SK-N-SH treated with all-trans-retinoic acid at 6 μM for 48 hours (cell line): ENCODE data around the gene IFNL2.

Experiments
- ATAC-seq: fragments of 200-7000 bp; cut with Tn5 transposase; 3 replicates; pipeline ENCODE4 v1.9.1; 2020; ENCODE audit warnings: mild to moderate bottlenecking, moderate library complexity
- ARNTL ChIP-seq: fragments of 450-650 bp; formaldehyde crosslinking; IDR thresholded peaks from 2 replicates; pipeline ENCODE4 v1.5.0; 2020; ENCODE audit warnings: low read depth, mild to moderate bottlenecking, moderate library complexity, borderline replicate concordance
- BACH2 ChIP-seq: fragments of 250-450 bp; sonication (Bioruptor Pico); IDR thresholded peaks from 2 replicates; pipeline ENCODE4 v1.9.0; 2021; ENCODE audit warnings: mild to moderate bottlenecking, borderline replicate concordance
- CSDC2 ChIP-seq: fragments of 250-450 bp; sonication (Bioruptor Pico); IDR thresholded peaks from 2 replicates; pipeline ENCODE4 v1.5.0; 2020; ENCODE audit warnings: mild to moderate bottlenecking, moderate library complexity
- ESRRG ChIP-seq: fragments of 250-450 bp; sonication (Bioruptor Pico); IDR thresholded peaks from 2 replicates; pipeline ENCODE4 v1.6.1; 2021; ENCODE audit warnings: mild to moderate bottlenecking
- GLIS3 ChIP-seq: fragments of 250-450 bp; sonication (Bioruptor Pico); IDR thresholded peaks from 2 replicates; pipeline ENCODE4 v1.5.0; 2020; ENCODE audit warnings: mild to moderate bottlenecking, moderate library complexity
- ISL1 ChIP-seq: fragments of 250-450 bp; sonication (Bioruptor Pico); IDR thresholded peaks from 2 replicates; pipeline ENCODE4 v2.1.2; 2022; ENCODE audit warnings: mild to moderate bottlenecking, moderate library complexity
- OSR1 ChIP-seq: fragments of 250-450 bp; sonication (Bioruptor Pico); IDR thresholded peaks from 2 replicates; pipeline ENCODE4 v1.8.0; 2022; ENCODE audit warnings: moderate library complexity, mild to moderate bottlenecking, inconsistent platforms
- PPARA ChIP-seq: fragments of 250-450 bp; sonication (Bioruptor Pico); IDR thresholded peaks from 2 replicates; pipeline ENCODE4 v1.5.0; 2020; ENCODE audit warnings: mild to moderate bottlenecking, borderline replicate concordance
- RARB ChIP-seq: fragments of 250-450 bp; sonication (Bioruptor Pico); IDR thresholded peaks from 2 replicates; pipeline ENCODE4 v1.8.0; 2021; ENCODE audit warnings: mild to moderate bottlenecking, moderate library complexity
- SNAI2 ChIP-seq: fragments of 250-450 bp; sonication (Bioruptor Pico); IDR thresholded peaks from 2 replicates; pipeline ENCODE4 v1.5.0; 2020; ENCODE audit warnings: mild to moderate bottlenecking, moderate library complexity
- TCF4 ChIP-seq: fragments of 250-450 bp; sonication (Bioruptor Pico); IDR thresholded peaks from 2 replicates; pipeline ENCODE4 v1.8.0; 2021; ENCODE audit warnings: mild to moderate bottlenecking, moderate library complexity, borderline replicate concordance
- TOX ChIP-seq: fragments of 250-450 bp; sonication (Bioruptor Pico); IDR thresholded peaks from 2 replicates; pipeline ENCODE4 v1.8.0; 2021; ENCODE audit warnings: mild to moderate bottlenecking, moderate library complexity, borderline replicate concordance
- ZC3H10 ChIP-seq: fragments of 250-450 bp; sonication (Bioruptor Pico); IDR thresholded peaks from 2 replicates; pipeline ENCODE4 v1.5.1; 2021; ENCODE audit warnings: mild to moderate bottlenecking, moderate library complexity
- ZFP3 ChIP-seq: fragments of 250-450 bp; sonication (Bioruptor Pico); IDR thresholded peaks from 2 replicates; pipeline ENCODE4 v1.5.0; 2020; ENCODE audit warnings: mild to moderate bottlenecking, moderate library complexity
- ZFP30 ChIP-seq: fragments of 450-650 bp; formaldehyde crosslinking; IDR thresholded peaks from 2 replicates; pipeline ENCODE4 v1.5.0; 2022; ENCODE audit warnings: mild to moderate bottlenecking, moderate library complexity
- ZNF565 ChIP-seq: fragments of 450-650 bp; formaldehyde crosslinking; conservative IDR thresholded peaks from 2 replicates; pipeline ENCODE4 v1.5.0; 2020; ENCODE audit warnings: low read depth, mild to moderate bottlenecking, moderate library complexity
- ZNF70 ChIP-seq: fragments of 450-650 bp; formaldehyde crosslinking; IDR thresholded peaks from 2 replicates; pipeline ENCODE4 v1.5.0; 2020; ENCODE audit warnings: mild to moderate bottlenecking, moderate library complexity
- ZNF8 ChIP-seq: fragments of 450-650 bp; formaldehyde crosslinking; IDR thresholded peaks from 2 replicates; pipeline ENCODE4 v1.5.0; 2020; ENCODE audit warnings: mild to moderate bottlenecking, moderate library complexity
- TF ChIP-seq, protein P1 (sequence below): fragments of 250-450 bp; sonication (Bioruptor Pico); IDR thresholded peaks from 2 replicates; pipeline ENCODE4 v1.8.0; 2020; ENCODE audit warnings: mild to moderate bottlenecking, moderate library complexity, borderline replicate concordance
- TF ChIP-seq, protein P2 (sequence below): fragments of 250-450 bp; sonication (Bioruptor Pico); IDR thresholded peaks from 2 replicates; pipeline ENCODE4 v1.5.1; 2020; ENCODE audit warnings: low read depth, mild to moderate bottlenecking, moderate library complexity
- TF ChIP-seq, protein P3 (sequence below): fragments of 250-450 bp; sonication (Bioruptor Pico); IDR thresholded peaks from 2 replicates; pipeline ENCODE4 v1.5.0; 2020; ENCODE audit warnings: mild to moderate bottlenecking, moderate library complexity

Gene IFNL2

DNA sequence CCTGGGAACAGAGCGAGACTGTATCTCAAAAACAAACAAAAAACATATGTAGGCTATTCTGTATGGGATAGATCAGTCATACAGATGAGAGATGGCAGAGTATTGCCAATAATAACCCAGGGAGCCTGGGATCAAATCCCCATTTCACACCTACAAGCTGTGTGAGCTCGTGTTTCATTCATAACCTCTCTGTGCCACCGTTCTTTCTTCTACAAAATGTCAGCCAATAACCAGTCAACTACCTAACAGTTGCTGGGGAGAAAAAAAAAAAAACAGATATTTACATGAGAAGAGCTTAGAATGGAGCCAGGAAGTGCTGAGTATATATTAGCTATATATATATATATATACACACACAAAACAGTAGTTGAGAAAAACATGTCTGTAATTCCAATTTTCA is 6.5 kb upstream of the IFNL2 start:
- TF ChIP-seq ZFP3 (CRISPR knock-in tag) (no peak), ZNF565 (no peak), TCF4 (CRISPR knock-in tag) (no peak), ZFP30 (CRISPR knock-in tag) (no peak), ESRRG (no peak), SNAI2 (no peak), ZNF8 (CRISPR knock-in tag) (no peak), ZC3H10 (no peak), RARB (CRISPR knock-in tag) (no peak), BACH2 (no peak), OSR1 (CRISPR knock-in tag) (no peak), CSDC2 (CRISPR knock-in tag) (no peak), TOX (no peak)
- TF ChIP-seq, protein P1, sequence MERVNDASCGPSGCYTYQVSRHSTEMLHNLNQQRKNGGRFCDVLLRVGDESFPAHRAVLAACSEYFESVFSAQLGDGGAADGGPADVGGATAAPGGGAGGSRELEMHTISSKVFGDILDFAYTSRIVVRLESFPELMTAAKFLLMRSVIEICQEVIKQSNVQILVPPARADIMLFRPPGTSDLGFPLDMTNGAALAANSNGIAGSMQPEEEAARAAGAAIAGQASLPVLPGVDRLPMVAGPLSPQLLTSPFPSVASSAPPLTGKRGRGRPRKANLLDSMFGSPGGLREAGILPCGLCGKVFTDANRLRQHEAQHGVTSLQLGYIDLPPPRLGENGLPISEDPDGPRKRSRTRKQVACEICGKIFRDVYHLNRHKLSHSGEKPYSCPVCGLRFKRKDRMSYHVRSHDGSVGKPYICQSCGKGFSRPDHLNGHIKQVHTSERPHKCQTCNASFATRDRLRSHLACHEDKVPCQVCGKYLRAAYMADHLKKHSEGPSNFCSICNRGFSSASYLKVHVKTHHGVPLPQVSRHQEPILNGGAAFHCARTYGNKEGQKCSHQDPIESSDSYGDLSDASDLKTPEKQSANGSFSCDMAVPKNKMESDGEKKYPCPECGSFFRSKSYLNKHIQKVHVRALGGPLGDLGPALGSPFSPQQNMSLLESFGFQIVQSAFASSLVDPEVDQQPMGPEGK (CRISPR knock-in tag), result no peak
- TF ChIP-seq, protein P2, sequence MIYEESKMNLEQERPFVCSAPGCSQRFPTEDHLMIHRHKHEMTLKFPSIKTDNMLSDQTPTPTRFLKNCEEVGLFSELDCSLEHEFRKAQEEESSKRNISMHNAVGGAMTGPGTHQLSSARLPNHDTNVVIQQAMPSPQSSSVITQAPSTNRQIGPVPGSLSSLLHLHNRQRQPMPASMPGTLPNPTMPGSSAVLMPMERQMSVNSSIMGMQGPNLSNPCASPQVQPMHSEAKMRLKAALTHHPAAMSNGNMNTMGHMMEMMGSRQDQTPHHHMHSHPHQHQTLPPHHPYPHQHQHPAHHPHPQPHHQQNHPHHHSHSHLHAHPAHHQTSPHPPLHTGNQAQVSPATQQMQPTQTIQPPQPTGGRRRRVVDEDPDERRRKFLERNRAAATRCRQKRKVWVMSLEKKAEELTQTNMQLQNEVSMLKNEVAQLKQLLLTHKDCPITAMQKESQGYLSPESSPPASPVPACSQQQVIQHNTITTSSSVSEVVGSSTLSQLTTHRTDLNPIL, result no peak
- TF ChIP-seq, all 23 proteins: peak for 0
- no peak for ATAC-seq

DNA sequence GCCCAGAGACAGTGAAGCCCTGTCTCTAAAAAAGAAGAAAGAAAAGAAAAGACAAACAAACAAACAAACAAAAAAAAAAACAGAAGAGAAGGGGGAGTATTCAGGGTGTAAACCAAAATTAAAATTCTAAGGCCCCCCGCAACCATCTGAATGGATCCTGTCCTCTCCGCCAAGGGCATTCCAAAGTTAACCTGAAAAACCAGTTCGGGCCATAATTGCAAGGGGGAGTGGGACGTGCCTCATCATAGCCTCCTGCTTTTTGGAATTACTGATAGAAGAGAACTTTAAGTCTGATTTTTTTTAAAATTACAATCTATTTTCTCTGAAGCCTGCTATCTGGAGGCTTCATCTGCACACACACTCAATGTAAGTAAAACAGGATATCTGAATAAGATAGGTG is 5.7 kb upstream of the IFNL2 start:
- TF ChIP-seq ZNF70 (CRISPR knock-in tag) (no peak), ZNF8 (CRISPR knock-in tag) (no peak)
- TF ChIP-seq, protein P1 (CRISPR knock-in tag), result no peak

DNA sequence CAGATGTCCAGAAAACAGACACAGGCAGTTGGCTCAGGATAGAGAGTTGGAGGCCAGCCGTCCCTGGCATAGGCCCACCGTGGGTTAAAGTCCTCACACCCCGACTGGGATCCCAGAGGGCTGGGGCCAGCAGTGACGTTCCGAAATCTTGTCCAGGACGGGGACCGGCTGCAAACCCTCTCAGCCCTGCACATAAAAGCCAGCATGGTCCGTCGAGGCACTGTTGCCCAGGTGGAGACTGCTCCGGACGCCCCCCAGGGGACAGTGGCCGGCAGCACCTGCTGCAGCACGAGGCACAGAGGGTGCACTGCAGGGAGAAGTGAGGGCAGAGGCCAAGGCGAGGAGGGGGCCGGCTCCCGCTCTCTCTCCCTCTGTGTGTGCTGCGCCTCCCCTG is 4.3 kb upstream of the IFNL2 start:
- TF ChIP-seq GLIS3 (CRISPR knock-in tag) (no peak), CSDC2 (CRISPR knock-in tag) (no peak), ZFP3 (CRISPR knock-in tag) (no peak), ESRRG (no peak), OSR1 (CRISPR knock-in tag) (no peak), ISL1 (CRISPR knock-in tag) (no peak), ARNTL (CRISPR knock-in tag) (no peak), ZNF565 (no peak), TOX (no peak), ZFP30 (CRISPR knock-in tag) (no peak), ZNF8 (CRISPR knock-in tag) (no peak), RARB (CRISPR knock-in tag) (no peak), TCF4 (CRISPR knock-in tag) (no peak), BACH2 (no peak), SNAI2 (no peak), ZC3H10 (no peak), PPARA (CRISPR knock-in tag) (no peak)
- TF ChIP-seq, protein P2, result no peak
- TF ChIP-seq, protein P3, sequence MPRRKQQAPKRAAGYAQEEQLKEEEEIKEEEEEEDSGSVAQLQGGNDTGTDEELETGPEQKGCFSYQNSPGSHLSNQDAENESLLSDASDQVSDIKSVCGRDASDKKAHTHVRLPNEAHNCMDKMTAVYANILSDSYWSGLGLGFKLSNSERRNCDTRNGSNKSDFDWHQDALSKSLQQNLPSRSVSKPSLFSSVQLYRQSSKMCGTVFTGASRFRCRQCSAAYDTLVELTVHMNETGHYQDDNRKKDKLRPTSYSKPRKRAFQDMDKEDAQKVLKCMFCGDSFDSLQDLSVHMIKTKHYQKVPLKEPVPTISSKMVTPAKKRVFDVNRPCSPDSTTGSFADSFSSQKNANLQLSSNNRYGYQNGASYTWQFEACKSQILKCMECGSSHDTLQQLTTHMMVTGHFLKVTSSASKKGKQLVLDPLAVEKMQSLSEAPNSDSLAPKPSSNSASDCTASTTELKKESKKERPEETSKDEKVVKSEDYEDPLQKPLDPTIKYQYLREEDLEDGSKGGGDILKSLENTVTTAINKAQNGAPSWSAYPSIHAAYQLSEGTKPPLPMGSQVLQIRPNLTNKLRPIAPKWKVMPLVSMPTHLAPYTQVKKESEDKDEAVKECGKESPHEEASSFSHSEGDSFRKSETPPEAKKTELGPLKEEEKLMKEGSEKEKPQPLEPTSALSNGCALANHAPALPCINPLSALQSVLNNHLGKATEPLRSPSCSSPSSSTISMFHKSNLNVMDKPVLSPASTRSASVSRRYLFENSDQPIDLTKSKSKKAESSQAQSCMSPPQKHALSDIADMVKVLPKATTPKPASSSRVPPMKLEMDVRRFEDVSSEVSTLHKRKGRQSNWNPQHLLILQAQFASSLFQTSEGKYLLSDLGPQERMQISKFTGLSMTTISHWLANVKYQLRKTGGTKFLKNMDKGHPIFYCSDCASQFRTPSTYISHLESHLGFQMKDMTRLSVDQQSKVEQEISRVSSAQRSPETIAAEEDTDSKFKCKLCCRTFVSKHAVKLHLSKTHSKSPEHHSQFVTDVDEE, result no peak
- TF ChIP-seq, protein P1 (CRISPR knock-in tag), result no peak

More for the DNA sequence above, 5.7 kb upstream of the IFNL2 start:
- ATAC-seq, result no peak

More for the DNA sequence above, 4.3 kb upstream of the IFNL2 start:
- ATAC-seq, result no peak
